K562 (cell line): ENCODE data around the gene OPA3. TPM values are rescaled to one million over a fixed set of nuclear protein-coding genes. Genes with fewer than 3 reads are reported as not detected.

Experiments
- HDAC1 ChIP-seq, 2 experiments: fragments of 450-650 bp; IDR thresholded peaks; 2 replicates each; pipeline ENCODE4 v1.6.1; 2016 to 2017; ENCODE audit warnings: inconsistent platforms in 1 of 2, mild to moderate bottlenecking in 1 of 2, moderate library complexity in 1 of 2
- KDM5B ChIP-seq: fragments of 200-600 bp; sonication (generic); IDR thresholded peaks from 2 replicates; pipeline ENCODE4 v1.6.1; 2012; ENCODE audit warnings: low read depth, mild to moderate bottlenecking, moderate library complexity, low read length, control low read depth, inconsistent platforms; ENCODE audit not compliant: insufficient replicate concordance
- MAFK ChIP-seq: IDR thresholded peaks from 2 replicates; pipeline ENCODE4 v1.6.1; 2011; ENCODE audit warnings: low read length, improper control_type of control experiment
- NFIX ChIP-seq: fragments of 250-450 bp; sonication (Bioruptor Pico); IDR thresholded peaks from 2 replicates; pipeline ENCODE4 v1.4.0; 2020; ENCODE audit warnings: low read depth, mild to moderate bottlenecking, moderate library complexity
- NR1H2 ChIP-seq: sonication (generic); formaldehyde crosslinking; IDR thresholded peaks from 2 replicates; pipeline ENCODE4 v1.4.0; 2020; ENCODE audit warnings: mild to moderate bottlenecking, missing genetic modification reagents
- POLR2AphosphoS2 ChIP-seq: IDR thresholded peaks from 2 replicates; pipeline ENCODE4 v1.6.1; 2012; ENCODE audit warnings: low read length, improper control_type of control experiment
- RBM39 ChIP-seq: fragments of 200-400 bp; formaldehyde crosslinking; optimal IDR thresholded peaks from 2 replicates; pipeline ENCODE3; 2018; ENCODE audit warnings: low read depth, low read length
- TAF15 ChIP-seq: fragments of 200-400 bp; formaldehyde crosslinking; IDR thresholded peaks from 2 replicates; pipeline ENCODE4 v1.6.1; 2017; ENCODE audit warnings: mild to moderate bottlenecking, low read depth, low read length, moderate library complexity
- TCF7 ChIP-seq: sonication (generic); IDR thresholded peaks from 2 replicates; pipeline ENCODE4 v1.6.1; 2016; ENCODE audit warnings: antibody characterized with exemption, borderline replicate concordance
- THRAP3 ChIP-seq: fragments of 450-650 bp; IDR thresholded peaks from 2 replicates; pipeline ENCODE4 v1.6.1; 2016; ENCODE audit warnings: mild to moderate bottlenecking, inconsistent platforms, borderline replicate concordance
- ZBED1 ChIP-seq: IDR thresholded peaks from 2 replicates; pipeline ENCODE4 v1.6.1; 2014
- ZBTB11 ChIP-seq, 3 experiments: fragments of 200-800 bp in 1 of 3; fragments of 250-450 bp in 1 of 3; fragments of 450-650 bp in 1 of 3; sonication (Bioruptor Pico) in 1 of 3; sonication (Bioruptor generic) in 1 of 3; formaldehyde crosslinking in 1 of 3; IDR thresholded peaks; 2 replicates each; pipeline versions ENCODE4 v1.6.1 to v1.8.0; 2016 to 2022; ENCODE audit warnings: mild to moderate bottlenecking in 2 of 3, missing genetic modification characterization in 2 of 3, missing compliant biosample characterization in 1 of 3, moderate library complexity in 1 of 3
- ZNF431 ChIP-seq: sonication (generic); formaldehyde crosslinking; IDR thresholded peaks from 2 replicates; pipeline ENCODE4 v1.8.0; 2022; ENCODE audit warnings: mild to moderate bottlenecking, missing genetic modification reagents
- ZNF717 ChIP-seq: fragments of 250-450 bp; sonication (Bioruptor Pico); IDR thresholded peaks from 2 replicates; pipeline ENCODE4 v1.5.0; 2021
- polyA plus RNA-seq, 8 experiments: library from polyadenylated mRNA; depleted of rRNA in 4 of 8; stranded (reverse) in 5 of 8; unstranded in 3 of 8; fragments of >200 nt; fragmentation: Nextera tagmentation in 2 of 8; fragmentation: Illumina TruSeq in 1 of 8; extraction: Ambion mirVana in 2 of 8; extraction: Trizol in 1 of 8; gene quantifications; 2 replicates each; pipeline versions ENCODE4 v1.2.1 to v1.2.3, GENCODE V29; 2011 to 2014; ENCODE audit warnings: inconsistent platforms in 1 of 8, missing spikeins in 1 of 8
- total RNA-seq, 7 experiments: library from RNA; depleted of rRNA in 6 of 7; stranded (reverse); fragments of >200 nt in 6 of 7; fragmentation: Illumina TruSeq in 2 of 7; extraction: Trizol in 2 of 7; gene quantifications; 2 replicates each; pipeline versions ENCODE4 v1.2.1 to v1.2.3, GENCODE V29; 2011 to 2021; ENCODE audit warnings: low replicate concordance in 1 of 7
- TF ChIP-seq, protein P1 (sequence below): sonication (generic); formaldehyde crosslinking; IDR thresholded peaks from 2 replicates; pipeline ENCODE4 v1.4.0; 2020; ENCODE audit warnings: mild to moderate bottlenecking, missing genetic modification reagents
- TF ChIP-seq, protein P2 (sequence below): sonication (generic); formaldehyde crosslinking; IDR thresholded peaks from 2 replicates; pipeline ENCODE4 v1.8.1; 2022; ENCODE audit warnings: missing genetic modification reagents
- TF ChIP-seq, protein P3 (sequence below), 2 experiments: IDR thresholded peaks; 2 replicates each; pipeline ENCODE4 v1.6.1; 2011; ENCODE audit warnings: borderline replicate concordance in 1 of 2, control low read depth in 1 of 2, low read depth in 1 of 2, low read length in 1 of 2, mild to moderate bottlenecking in 1 of 2, mixed read lengths in 1 of 2, moderate library complexity in 1 of 2; ENCODE audit not compliant: insufficient read depth in 1 of 2, insufficient read length in 1 of 2, poor library complexity in 1 of 2, severe bottlenecking in 1 of 2; ENCODE audit errors: extremely low read depth in 1 of 2

OPA3 gene
- total and polyA plus RNA-seq, 9 of the 15 experiments (the other 6 are each of a cell fraction or from before 2014, with no cell fraction given) = 1.4 to 18.8 (median 9.0) TPM

DNA sequence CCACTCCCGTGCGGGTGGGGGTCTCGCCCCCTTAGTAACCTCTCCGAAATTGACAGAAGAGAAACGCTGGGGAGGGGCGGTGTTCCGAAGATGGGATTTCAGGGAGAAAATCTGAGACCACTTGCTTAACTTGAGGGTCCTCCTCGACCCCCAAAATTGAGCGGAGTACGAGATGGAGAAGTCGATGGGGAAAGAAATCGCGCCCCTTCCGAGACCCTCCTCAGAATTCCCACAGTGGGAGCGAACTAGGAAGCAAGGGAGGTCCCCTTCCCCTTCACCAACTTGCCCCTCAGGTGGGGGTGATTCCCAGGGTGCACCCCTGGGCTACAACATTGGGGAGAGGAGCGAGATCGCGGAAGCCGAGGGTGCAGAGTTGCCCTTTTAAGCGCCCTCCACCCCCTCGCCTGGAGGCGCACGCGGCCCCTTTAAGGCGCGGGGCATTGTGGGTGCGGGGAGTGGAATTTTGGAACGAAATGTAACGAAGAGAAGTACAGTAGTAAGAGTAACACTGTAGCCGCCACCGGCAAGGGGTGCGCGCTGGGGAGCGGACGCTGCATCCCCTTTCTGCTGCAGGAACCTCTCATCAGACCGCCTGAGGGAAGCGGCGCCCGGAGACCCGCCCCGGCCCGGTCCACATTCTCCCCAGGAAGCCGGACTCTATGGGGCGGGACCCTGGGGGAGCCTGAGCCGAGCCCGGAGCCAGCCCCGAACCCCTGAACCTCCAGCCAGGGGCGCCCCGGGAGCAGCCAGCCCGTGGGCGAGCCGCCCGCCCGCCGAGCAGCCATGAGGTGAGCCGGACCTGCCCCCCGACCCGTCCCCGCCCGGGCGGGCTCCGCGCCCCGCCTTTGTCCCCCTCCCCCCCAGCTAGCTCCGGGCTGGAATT lies 77.4 kb downstream of the OPA3 start, which contains the start of gene VASP (continued):
- TF ChIP-seq, protein P1, sequence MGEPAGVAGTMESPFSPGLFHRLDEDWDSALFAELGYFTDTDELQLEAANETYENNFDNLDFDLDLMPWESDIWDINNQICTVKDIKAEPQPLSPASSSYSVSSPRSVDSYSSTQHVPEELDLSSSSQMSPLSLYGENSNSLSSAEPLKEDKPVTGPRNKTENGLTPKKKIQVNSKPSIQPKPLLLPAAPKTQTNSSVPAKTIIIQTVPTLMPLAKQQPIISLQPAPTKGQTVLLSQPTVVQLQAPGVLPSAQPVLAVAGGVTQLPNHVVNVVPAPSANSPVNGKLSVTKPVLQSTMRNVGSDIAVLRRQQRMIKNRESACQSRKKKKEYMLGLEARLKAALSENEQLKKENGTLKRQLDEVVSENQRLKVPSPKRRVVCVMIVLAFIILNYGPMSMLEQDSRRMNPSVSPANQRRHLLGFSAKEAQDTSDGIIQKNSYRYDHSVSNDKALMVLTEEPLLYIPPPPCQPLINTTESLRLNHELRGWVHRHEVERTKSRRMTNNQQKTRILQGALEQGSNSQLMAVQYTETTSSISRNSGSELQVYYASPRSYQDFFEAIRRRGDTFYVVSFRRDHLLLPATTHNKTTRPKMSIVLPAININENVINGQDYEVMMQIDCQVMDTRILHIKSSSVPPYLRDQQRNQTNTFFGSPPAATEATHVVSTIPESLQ = 0 out of 2 replicates have a peak, but pooled peaks have one; percentile 60
- TF ChIP-seq MAFK = no peak
- TF ChIP-seq TCF7 = no peak
- TF ChIP-seq ZNF717 (CRISPR knock-in tag) = no peak
- peak; percentile 88; the same call in 1 of the 2 replicates for TF ChIP-seq POLR2AphosphoS2
- no peak for TF ChIP-seq NFIX (CRISPR knock-in tag)
- TF ChIP-seq KDM5B = peak; percentile 96
- peak; percentile 16; the same call in 1 of the 2 replicates for TF ChIP-seq NR1H2 (CRISPR knock-in tag)
- TF ChIP-seq, protein P2, sequence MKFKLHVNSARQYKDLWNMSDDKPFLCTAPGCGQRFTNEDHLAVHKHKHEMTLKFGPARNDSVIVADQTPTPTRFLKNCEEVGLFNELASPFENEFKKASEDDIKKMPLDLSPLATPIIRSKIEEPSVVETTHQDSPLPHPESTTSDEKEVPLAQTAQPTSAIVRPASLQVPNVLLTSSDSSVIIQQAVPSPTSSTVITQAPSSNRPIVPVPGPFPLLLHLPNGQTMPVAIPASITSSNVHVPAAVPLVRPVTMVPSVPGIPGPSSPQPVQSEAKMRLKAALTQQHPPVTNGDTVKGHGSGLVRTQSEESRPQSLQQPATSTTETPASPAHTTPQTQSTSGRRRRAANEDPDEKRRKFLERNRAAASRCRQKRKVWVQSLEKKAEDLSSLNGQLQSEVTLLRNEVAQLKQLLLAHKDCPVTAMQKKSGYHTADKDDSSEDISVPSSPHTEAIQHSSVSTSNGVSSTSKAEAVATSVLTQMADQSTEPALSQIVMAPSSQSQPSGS (CRISPR knock-in tag) = no peak
- TF ChIP-seq TAF15 = no peak
- no peak for TF ChIP-seq THRAP3
- TF ChIP-seq RBM39 = no peak
- TF ChIP-seq, protein P3, sequence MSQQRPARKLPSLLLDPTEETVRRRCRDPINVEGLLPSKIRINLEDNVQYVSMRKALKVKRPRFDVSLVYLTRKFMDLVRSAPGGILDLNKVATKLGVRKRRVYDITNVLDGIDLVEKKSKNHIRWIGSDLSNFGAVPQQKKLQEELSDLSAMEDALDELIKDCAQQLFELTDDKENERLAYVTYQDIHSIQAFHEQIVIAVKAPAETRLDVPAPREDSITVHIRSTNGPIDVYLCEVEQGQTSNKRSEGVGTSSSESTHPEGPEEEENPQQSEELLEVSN (IDR thresholded peaks at IDR 0.05; ENCODE audit: borderline replicate concordance in 1 of 2, extremely low read depth in 1 of 2, insufficient read depth in 1 of 2, insufficient read length in 1 of 2, low read depth in 1 of 2, low read length in 1 of 2, poor library complexity in 1 of 2, severe bottlenecking in 1 of 2) = peak; percentile 73 to 78
- TF ChIP-seq ZBTB11 (CRISPR knock-in tag; IDR thresholded peaks at IDR 0.05) = no peak; a peak in 1 of 6 replicates
- TF ChIP-seq ZBED1 = no peak
- peak in 1 of 2 experiments; percentile 39; a peak in 1 of 4 replicates for TF ChIP-seq HDAC1 (IDR thresholded peaks at IDR 0.05)
- peak; percentile 43; the same call in 1 of the 2 replicates for TF ChIP-seq ZNF431 (CRISPR knock-in tag)
